ENCODE measurements around the gene AJM1.

- TF ChIP-seq CTCF (IDR thresholded peaks at IDR 0.05; ENCODE audit: poor library complexity) (no peak), EZH2phosphoT487 (IDR thresholded peaks at IDR 0.05; ENCODE audit: low read depth, severe bottlenecking, unreplicated experiment) (no peak)
Measured at GRCh38 chr9:136814725-136815421, 27.4 kb upstream of the AJM1 start.

Data from hepatocyte (in vitro differentiated cells).